Skeletal muscle satellite cell (primary cell): ENCODE measurements around the gene ZNF226. TPM values are rescaled to one million over a fixed set of nuclear protein-coding genes. Genes with fewer than 3 reads are reported as not detected.
"Not testable (repeated sequence)": the region's sequence is repeated elsewhere in the genome, so short reads cannot be mapped to it uniquely, and the experiment has no call there.

Experiments used
- H3K27me3 ChIP-seq: 2 replicates; pipeline ENCODE4 v1.7.0; 2013; ENCODE audit warnings: low read length; ENCODE audit not compliant: control insufficient read depth, insufficient read depth
- H3K36me3 ChIP-seq: 2 replicates; pipeline ENCODE4 v1.7.0; 2013; ENCODE audit warnings: mild to moderate bottlenecking, control low read depth, low read length; ENCODE audit not compliant: insufficient read depth
- H3K4me1 ChIP-seq: 2 replicates; pipeline ENCODE4 v1.7.0; 2013; ENCODE audit warnings: low read length; ENCODE audit not compliant: control insufficient read depth, insufficient read depth
- H3K4me2 ChIP-seq: 2 replicates; pipeline ENCODE4 v1.7.0; 2013; ENCODE audit warnings: mild to moderate bottlenecking, low read length
- H3K4me3 ChIP-seq: 2 replicates; pipeline ENCODE4 v1.7.0; 2013; ENCODE audit warnings: low read length
- H3K9ac ChIP-seq: 2 replicates; pipeline ENCODE4 v1.7.0; 2013; ENCODE audit warnings: mild to moderate bottlenecking, low read depth, low read length, moderate library complexity
- H3K9me3 ChIP-seq: replicated peaks from 2 replicates; pipeline ENCODE4 v1.7.0; 2013; ENCODE audit warnings: mild to moderate bottlenecking, control low read depth, low read length
- total RNA-seq: library from RNA; depleted of rRNA; stranded (reverse); fragments of >200 nt; gene quantifications from 2 replicates; pipeline ENCODE4 v1.2.3, GENCODE V29; 2012; rRNA removed

ZNF226 gene
- total RNA-seq = 12.7 and 20.3 TPM in 2 replicates

DNA sequence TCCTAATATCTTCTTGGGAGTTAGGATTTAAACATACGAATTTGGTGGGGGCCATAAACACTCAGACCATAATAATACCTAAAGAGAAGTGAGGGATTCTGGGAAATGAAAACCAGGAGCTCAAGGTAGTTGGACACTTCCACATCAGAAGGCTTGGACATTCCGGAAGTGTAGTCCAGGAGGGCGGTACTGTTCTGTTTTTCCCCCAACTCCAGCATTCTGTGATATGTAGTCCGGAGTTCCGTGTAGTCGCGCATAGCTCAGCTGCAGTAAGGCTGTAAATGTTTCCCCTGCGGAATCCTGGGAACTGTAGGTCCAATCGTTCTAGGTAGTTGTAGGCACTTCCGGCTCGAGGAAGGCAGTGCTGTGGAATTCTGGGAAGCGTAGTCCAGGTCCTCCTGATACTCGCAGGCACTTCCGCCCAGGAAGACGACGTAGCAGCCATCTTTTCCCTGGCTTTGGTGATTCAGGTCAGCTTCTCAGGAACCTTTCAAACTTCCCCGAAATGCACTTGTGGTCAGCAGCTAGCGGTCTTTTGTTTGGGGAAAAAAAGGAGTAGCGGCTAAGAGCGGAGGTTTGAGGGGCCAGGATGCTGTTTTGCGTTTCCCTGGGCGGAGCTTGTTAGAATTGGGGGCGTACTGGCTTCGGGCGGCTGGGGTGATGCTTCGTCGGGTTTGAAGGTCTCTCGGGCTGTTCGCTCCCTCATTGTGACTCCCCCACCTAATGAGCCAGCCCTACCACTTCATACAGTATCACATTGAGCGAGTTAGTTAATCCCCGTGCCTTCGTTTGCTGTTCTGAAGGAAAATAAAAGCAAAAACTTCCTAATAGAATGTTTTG lies at the start of gene ZNF226:
Gene ZNF226 (plus strand): TSS at position 428 of the 840 bp plus-strand sequence. CDS start 4,981 bp downstream, outside the sequence.
- H3K4me1 ChIP-seq = peaks cover 11% of the 10 kb centered on the region
- H3K9me3 ChIP-seq = no peaks in the 10 kb centered on the region
- H3K27me3 ChIP-seq = no peaks in the 10 kb centered on the region

GRCh38 chr19:44121162-44121561 lies 43.7 kb upstream of the ZNF226 start:
- H3K27me3 ChIP-seq, H3K4me2 ChIP-seq, H3K9me3 ChIP-seq, H3K4me3 ChIP-seq, H3K4me1 ChIP-seq, H3K9ac ChIP-seq: not testable (repeated sequence)
- peaks cover 40% of the 10 kb centered on the region for H3K36me3 ChIP-seq

More for the DNA sequence above, at the start of gene ZNF226:
- peak within 1 kb of the TSS; percentile 89 for H3K9ac ChIP-seq
- H3K36me3 ChIP-seq = peaks cover 26% of the 10 kb centered on the region
- H3K4me2 ChIP-seq = peak within 1 kb of the TSS; percentile 86
- peak within 1 kb of the TSS; percentile 84 for H3K4me3 ChIP-seq

DNA sequence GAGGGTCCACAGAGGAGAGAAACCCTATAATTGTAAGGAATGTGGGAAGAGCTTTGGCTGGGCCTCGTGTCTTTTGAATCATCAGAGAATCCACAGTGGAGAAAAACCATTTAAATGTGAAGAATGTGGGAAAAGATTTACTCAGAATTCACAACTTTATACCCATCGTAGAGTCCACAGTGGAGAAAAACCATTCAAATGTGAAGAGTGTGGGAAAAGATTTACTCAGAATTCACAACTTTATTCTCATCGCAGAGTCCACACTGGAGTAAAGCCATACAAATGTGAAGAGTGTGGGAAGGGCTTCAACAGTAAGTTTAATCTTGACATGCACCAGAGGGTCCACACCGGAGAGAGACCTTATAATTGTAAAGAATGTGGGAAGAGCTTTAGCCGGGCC lies 32.9 kb upstream of the ZNF226 start:
- Histone ChIP-seq H3K4me1 (no peaks in the 10 kb centered on the region), H3K4me3 (no peak overlapping the region), H3K9me3 (no peaks in the 10 kb centered on the region), H3K9ac (no peak overlapping the region), H3K27me3 (no peaks in the 10 kb centered on the region), H3K36me3 (peaks cover 39% of the 10 kb centered on the region), H3K4me2 (no peak overlapping the region)

GRCh38 chr19:44141191-44142058 lies 23.5 kb upstream of the ZNF226 start, which contains the start of gene ZNF234:
Gene ZNF234 (plus strand): TSS chr19:44141554. CDS start chr19:44144633, 3,079 bp downstream.
- Histone ChIP-seq H3K9ac (peak within 1 kb of the TSS; percentile 85), H3K9me3 (no peaks in the 10 kb centered on the region), H3K27me3 (no peaks in the 10 kb centered on the region), H3K4me2 (peak within 1 kb of the TSS; percentile 82), H3K4me3 (peak within 1 kb of the TSS; percentile 79), H3K4me1 (peaks cover 5% of the 10 kb centered on the region), H3K36me3 (peaks cover 19% of the 10 kb centered on the region)

DNA sequence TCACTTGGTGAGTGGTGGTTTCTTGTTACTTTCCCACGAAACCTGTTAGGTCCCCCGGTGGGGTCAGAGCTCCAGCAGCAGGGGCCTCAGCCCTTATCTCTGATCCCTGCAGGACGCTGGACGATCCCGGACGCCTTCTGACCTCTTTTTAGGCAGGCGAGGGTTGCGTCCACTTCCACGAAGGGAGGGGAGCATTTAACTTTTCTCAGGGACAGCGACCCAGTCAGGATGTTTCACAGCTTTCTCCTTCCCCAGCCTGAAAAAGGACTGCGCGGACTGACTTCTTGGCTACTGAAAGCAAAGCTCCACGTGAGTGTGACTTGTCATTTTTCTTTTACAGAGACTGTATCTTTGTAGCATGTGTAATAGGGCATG lies 22.9 kb upstream of the ZNF226 start:
- H3K9ac ChIP-seq = peak overlapping the region; percentile 85
- H3K4me1 ChIP-seq = peaks cover 5% of the 10 kb centered on the region
- H3K9me3 ChIP-seq = no peaks in the 10 kb centered on the region
- H3K27me3 ChIP-seq = no peaks in the 10 kb centered on the region
- peak overlapping the region; percentile 79 for H3K4me3 ChIP-seq
- peaks cover 19% of the 10 kb centered on the region for H3K36me3 ChIP-seq
- peak overlapping the region; percentile 82 for H3K4me2 ChIP-seq

DNA sequence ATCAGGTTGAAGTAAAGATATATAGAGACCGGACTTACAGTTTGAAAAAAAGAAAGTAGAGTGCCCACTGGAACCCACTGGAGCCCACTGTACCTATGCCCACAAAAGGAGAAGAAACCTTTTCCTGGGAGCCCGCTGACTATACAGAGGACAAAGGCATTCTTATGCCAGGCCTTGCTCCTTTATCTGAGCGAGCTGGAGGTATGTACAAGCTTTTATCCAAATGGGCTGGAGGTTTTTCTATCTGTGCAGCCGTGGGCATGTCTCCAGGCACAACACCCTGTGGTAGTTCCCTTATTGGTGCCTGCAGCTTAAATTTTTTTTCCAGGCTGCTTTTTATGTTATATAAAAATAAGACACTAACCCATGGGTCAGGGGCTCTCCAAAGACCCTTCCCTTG lies 15.1 kb upstream of the ZNF226 start:
- Histone ChIP-seq H3K36me3 (peaks cover 71% of the 10 kb centered on the region), H3K4me1 (no peaks in the 10 kb centered on the region), H3K9me3 (no peaks in the 10 kb centered on the region), H3K4me2 (no peak overlapping the region), H3K27me3 (no peaks in the 10 kb centered on the region), H3K9ac (no peak overlapping the region), H3K4me3 (no peak overlapping the region)

- H3K4me3 ChIP-seq = no peak overlapping the region
- no peaks in the 10 kb centered on the region for H3K27me3 ChIP-seq
- H3K9ac ChIP-seq = no peak overlapping the region
- no peak overlapping the region for H3K4me2 ChIP-seq
- peaks cover 74% of the 10 kb centered on the region for H3K36me3 ChIP-seq
- H3K4me1 ChIP-seq = no peaks in the 10 kb centered on the region
- H3K9me3 ChIP-seq = peaks cover 7% of the 10 kb centered on the region
These were observed 13.4 kb upstream of the ZNF226 start for GRCh38 chr19:44151491-44151890.

- H3K4me1 ChIP-seq = no peaks in the 10 kb centered on the region
- H3K36me3 ChIP-seq = peaks cover 55% of the 10 kb centered on the region
- H3K27me3 ChIP-seq = no peaks in the 10 kb centered on the region
- no peak overlapping the region for H3K9ac ChIP-seq
- no peak overlapping the region for H3K4me2 ChIP-seq
- H3K4me3 ChIP-seq = no peak overlapping the region
- peaks cover 20% of the 10 kb centered on the region for H3K9me3 ChIP-seq
These were observed 8.4 kb upstream of the ZNF226 start for GRCh38 chr19:44156475-44156874.

GRCh38 chr19:44163789-44164188 lies 1.1 kb upstream of the ZNF226 start:
- no peak overlapping the region for H3K4me2 ChIP-seq
- H3K9ac ChIP-seq = no peak overlapping the region
- H3K36me3 ChIP-seq = peaks cover 16% of the 10 kb centered on the region
- peaks cover 11% of the 10 kb centered on the region for H3K4me1 ChIP-seq
- H3K4me3 ChIP-seq = no peak overlapping the region
- no peaks in the 10 kb centered on the region for H3K27me3 ChIP-seq
- H3K9me3 ChIP-seq = no peaks in the 10 kb centered on the region

DNA sequence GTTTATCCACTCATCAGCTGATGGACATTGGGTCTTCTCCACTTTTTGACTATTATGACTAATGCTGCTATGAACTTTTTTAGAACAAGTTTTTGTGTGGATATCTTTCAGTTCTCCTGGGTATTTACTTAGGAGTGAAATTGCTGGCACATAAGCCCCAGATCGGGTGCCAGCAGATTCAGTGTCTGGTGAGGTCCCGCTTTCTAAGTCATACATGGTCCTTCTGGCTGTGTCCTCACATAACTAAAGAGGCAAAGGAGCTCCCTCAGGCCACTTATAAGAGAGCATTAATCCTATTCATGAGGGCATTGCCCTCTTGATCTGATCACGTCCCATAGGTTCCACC lies 600 bp upstream of the ZNF226 start:
- H3K9me3 ChIP-seq = no peaks in the 10 kb centered on the region
- peak overlapping the region; percentile 84 for H3K4me3 ChIP-seq
- no peaks in the 10 kb centered on the region for H3K27me3 ChIP-seq
- H3K4me2 ChIP-seq = peak overlapping the region; percentile 86
- peaks cover 11% of the 10 kb centered on the region for H3K4me1 ChIP-seq
- peak overlapping the region; percentile 32 for H3K9ac ChIP-seq
- H3K36me3 ChIP-seq = peaks cover 21% of the 10 kb centered on the region

- H3K9me3 ChIP-seq = not testable (repeated sequence)
- peaks cover 78% of the 10 kb centered on the region for H3K36me3 ChIP-seq
These were observed 5.8 kb downstream of the ZNF226 start for GRCh38 chr19:44170660-44171059.

More at GRCh38 chr19:44170660-44171059, 5.8 kb downstream of the ZNF226 start:
- not testable (repeated sequence) for H3K27me3 ChIP-seq, H3K9ac ChIP-seq, H3K4me2 ChIP-seq, H3K4me3 ChIP-seq, H3K4me1 ChIP-seq
